Activated naive CD4-positive, alpha-beta T cell treated with anti-CD3 and anti-CD28 coated beads for 36 hours (primary cell): ENCODE measurements around the gene MACO1. TPM values are rescaled to one million over a fixed set of nuclear protein-coding genes. Genes with fewer than 3 reads are reported as not detected.
A peak's percentile ranks its signal among the peaks of the same experiment; 100 is the strongest.

Experiments
- CTCF ChIA-PET: fragments of 350-600 bp; sonication (Branson Sonifier 250); formaldehyde crosslinking; loops from one replicate; lab custom pipeline; 2021; ENCODE audit warnings: antibody characterized with exemption; lab: Charles Lee
- DNase-seq: peaks from one replicate; pipeline ENCODE4 v3.0.0-alpha.2; 2020
- H3K27ac Mint-ChIP-seq: one replicate; pipeline ENCODE4 v1.8.0; 2021; ENCODE audit warnings: mild to moderate bottlenecking, mixed read lengths
- H3K27me3 Mint-ChIP-seq: one replicate; pipeline ENCODE4 v1.8.0; 2021; ENCODE audit warnings: low read depth, mixed read lengths
- H3K36me3 Mint-ChIP-seq: one replicate; pipeline ENCODE4 v1.8.0; 2021; ENCODE audit warnings: low read depth, mixed read lengths
- H3K4me1 Mint-ChIP-seq: one replicate; pipeline ENCODE4 v1.8.0; 2021; ENCODE audit warnings: low read depth, mixed read lengths
- H3K4me3 Mint-ChIP-seq: one replicate; pipeline ENCODE4 v1.8.0; 2021; ENCODE audit warnings: mild to moderate bottlenecking, moderate library complexity, mixed read lengths
- H3K9me3 Mint-ChIP-seq: one replicate; pipeline ENCODE4 v1.8.0; 2021; ENCODE audit warnings: mixed read lengths
- intact Hi-C: fragments of 100-400 bp; cut with micrococcal nuclease; formaldehyde crosslinking; loops from one replicate; pipeline ENCODE4 v1.15.1; 2023
- total RNA-seq, 2 experiments: library from RNA; stranded (reverse); gene quantifications; one replicate each; pipeline ENCODE4 v1.2.3, GENCODE V29; 2021

MACO1 gene
- total RNA-seq, 2 experiments from 2014 or later: 8.4 to 8.6 TPM

GRCh38 chr1:25544243-25544764, 113.6 kb downstream of the MACO1 start:
- intact Hi-C loops: no loop called here
- CTCF ChIA-PET: interaction anchor here (3.4 kb wide), 1 partner anchor 28 kb away, joined by 12 read pairs; no protein-coding TSS in a partner anchor
- Mint-ChIP-seq H3K4me1 (peaks cover 44% of the 10 kb centered on the region), H3K27me3 (no peaks in the 10 kb centered on the region), H3K27ac (peak overlapping the region; percentile 64), H3K9me3 (no peaks in the 10 kb centered on the region), H3K36me3 (no peaks in the 10 kb centered on the region), H3K4me3 (peak overlapping the region; percentile 86)
- DNase-seq: peak; percentile 49

DNA sequence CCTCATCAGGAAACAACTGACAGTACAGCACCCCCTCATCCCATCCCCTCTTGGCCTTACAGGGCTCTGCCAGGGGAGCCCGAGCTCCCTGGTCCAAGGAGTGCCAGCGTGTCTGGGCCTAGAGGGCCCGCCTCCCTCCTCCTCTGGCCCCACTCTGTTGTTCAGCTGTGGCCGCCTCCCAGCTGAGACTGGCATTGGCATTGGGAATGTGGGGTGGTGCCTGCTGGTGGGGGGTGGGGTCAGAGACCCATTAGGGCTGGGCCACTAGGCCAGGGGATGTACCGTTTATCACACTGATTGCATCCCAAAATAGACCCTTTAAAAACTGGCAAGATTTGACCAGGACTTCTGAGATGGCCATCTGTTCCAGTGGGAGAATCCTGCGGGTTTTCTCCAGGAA, 114.1 kb downstream of the MACO1 start:
- no peaks in the 10 kb centered on the region for H3K9me3 Mint-ChIP-seq
- intact Hi-C loops: loop anchor here (5.0 kb wide), 1 partner anchor 252 kb away; no protein-coding TSS in a partner anchor
- peaks cover 48% of the 10 kb centered on the region for H3K4me1 Mint-ChIP-seq
- DNase-seq: no peak
- H3K36me3 Mint-ChIP-seq: no peaks in the 10 kb centered on the region
- H3K27me3 Mint-ChIP-seq: no peaks in the 10 kb centered on the region
- H3K4me3 Mint-ChIP-seq: peak overlapping the region; percentile 86
- CTCF ChIA-PET: no interaction called here
- H3K27ac Mint-ChIP-seq: peak overlapping the region; percentile 64

- peak overlapping the region; percentile 25 for H3K27ac Mint-ChIP-seq
- H3K9me3 Mint-ChIP-seq: no peaks in the 10 kb centered on the region
- H3K27me3 Mint-ChIP-seq: no peaks in the 10 kb centered on the region
- intact Hi-C loops: loop anchor here (5.0 kb wide), 1 partner anchor 252 kb away; no protein-coding TSS in a partner anchor
- H3K4me1 Mint-ChIP-seq: peaks cover 57% of the 10 kb centered on the region
- peak overlapping the region; percentile 86 for H3K4me3 Mint-ChIP-seq
- H3K36me3 Mint-ChIP-seq: peaks cover 2% of the 10 kb centered on the region
- no peak for DNase-seq
- CTCF ChIA-PET: interaction anchor here (1.2 to 6.0 kb wide), 3 partner anchors 20 to 27 kb away, joined by 3 to 48 read pairs (median 29); no protein-coding TSS in a partner anchor
These were observed 115.1 kb downstream of the MACO1 start for GRCh38 chr1:25545767-25546166.

- intact Hi-C loops: loop anchor here (5.0 kb wide), 1 partner anchor 251 kb away; no protein-coding TSS in a partner anchor
- no peaks in the 10 kb centered on the region for H3K9me3 Mint-ChIP-seq
- no peak overlapping the region for H3K4me3 Mint-ChIP-seq
- no peak for DNase-seq
- H3K27me3 Mint-ChIP-seq: no peaks in the 10 kb centered on the region
- peaks cover 61% of the 10 kb centered on the region for H3K4me1 Mint-ChIP-seq
- peak overlapping the region; percentile 13 for H3K27ac Mint-ChIP-seq
- CTCF ChIA-PET: interaction anchor here (1.2 to 6.0 kb wide), 3 partner anchors 20 to 27 kb away, joined by 3 to 48 read pairs (median 29); no protein-coding TSS in a partner anchor
- peaks cover 2% of the 10 kb centered on the region for H3K36me3 Mint-ChIP-seq
These were observed 115.5 kb downstream of the MACO1 start for GRCh38 chr1:25546193-25546592.

GRCh38 chr1:25548601-25549000, 117.9 kb downstream of the MACO1 start:
- Mint-ChIP-seq H3K27ac (peak overlapping the region; percentile 93), H3K9me3 (no peaks in the 10 kb centered on the region), H3K36me3 (peaks cover 2% of the 10 kb centered on the region), H3K4me3 (peak overlapping the region; percentile 71), H3K27me3 (no peaks in the 10 kb centered on the region), H3K4me1 (peaks cover 84% of the 10 kb centered on the region)
- no peak for DNase-seq
- CTCF ChIA-PET: interaction anchor here (0.6 to 6.0 kb wide), 8 partner anchors 17 to 594 kb away, joined by 3 to 48 read pairs (median 4); no protein-coding TSS in a partner anchor
- intact Hi-C loops: loop anchor here (2.0 to 5.0 kb wide), 2 partner anchors 70 to 249 kb away; no protein-coding TSS in a partner anchor

DNA sequence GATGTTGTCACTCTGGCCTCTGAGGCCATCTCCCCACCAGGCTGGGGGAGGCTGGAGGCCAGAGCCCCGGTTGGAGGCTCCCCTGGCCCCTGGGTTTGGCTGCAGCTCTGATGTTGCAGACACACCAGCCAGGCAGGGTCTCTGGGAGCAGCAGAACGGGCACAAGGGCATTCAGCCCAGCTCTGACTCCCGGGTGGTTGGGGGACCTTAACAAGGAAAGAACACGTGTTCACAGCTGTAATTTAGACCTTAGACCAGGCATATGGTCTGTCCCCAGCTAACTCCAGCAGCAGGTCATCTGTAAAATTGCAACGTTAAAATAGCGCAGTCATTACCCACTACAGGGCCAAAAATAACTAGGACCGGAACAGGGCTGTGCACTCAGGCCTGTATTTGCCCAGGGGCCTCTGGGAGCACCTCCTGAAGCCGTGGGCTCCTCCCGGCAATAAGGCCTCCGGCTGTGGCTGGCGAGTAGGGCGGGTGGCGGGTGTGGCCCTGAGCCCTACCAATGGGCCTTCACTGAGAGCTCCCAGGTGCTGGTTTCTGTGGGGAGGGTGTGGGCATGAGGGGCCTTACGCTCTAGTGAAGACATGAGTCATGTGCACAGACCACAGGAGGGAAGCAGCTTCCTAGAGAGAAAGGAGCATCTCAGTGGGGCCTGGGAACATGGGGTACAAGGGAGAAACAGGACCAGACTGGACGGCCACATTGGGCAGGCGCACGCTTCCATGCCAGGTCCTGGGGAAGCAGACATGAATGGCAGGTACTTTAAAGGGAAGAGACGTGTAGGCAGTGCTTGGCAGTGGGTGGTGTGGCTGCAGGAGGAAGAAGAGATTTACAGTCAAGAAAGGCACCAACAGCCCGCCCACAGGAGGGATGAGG, 118.8 kb downstream of the MACO1 start:
- peaks cover 89% of the 10 kb centered on the region for H3K4me1 Mint-ChIP-seq
- H3K36me3 Mint-ChIP-seq: peaks cover 2% of the 10 kb centered on the region
- peak overlapping the region; percentile 93 for H3K27ac Mint-ChIP-seq
- intact Hi-C loops: loop anchor here (1.0 to 5.0 kb wide), 3 partner anchors 13 to 248 kb away; no protein-coding TSS in a partner anchor
- peak overlapping the region; percentile 71 for H3K4me3 Mint-ChIP-seq
- H3K9me3 Mint-ChIP-seq: no peaks in the 10 kb centered on the region
- CTCF ChIA-PET: interaction anchor here (0.6 to 6.0 kb wide), 10 partner anchors 12 to 246 kb away, joined by 3 to 48 read pairs (median 5); no protein-coding TSS in a partner anchor
- peak; percentile 95 for DNase-seq
- no peaks in the 10 kb centered on the region for H3K27me3 Mint-ChIP-seq

Other genes with a start within 250 kb of the MACO1 start
- gene SYF2, start 198.4 kb upstream of the MACO1 start, total RNA-seq: 10 to 100 TPM; 39.7 to 46.8 TPM
- gene RSRP1, start 183.4 kb upstream of the MACO1 start, total RNA-seq: 100 to 1,000 TPM; 101 to 110 TPM
- not detected for gene RHD, start 158.4 kb upstream of the MACO1 start, total RNA-seq
- 10 to 100 TPM; 96.2 to 98.3 TPM for gene TMEM50A, start 92.6 kb upstream of the MACO1 start, total RNA-seq
- gene RHCE, start 10.1 kb upstream of the MACO1 start, total RNA-seq: under 1 TPM; 0.33 to 0.54 TPM
- 10 to 100 TPM; 19.1 to 19.7 TPM for gene LDLRAP1, start 112.7 kb downstream of the MACO1 start, total RNA-seq
- 1 to 10 TPM; 4.9 to 6.3 TPM for gene MAN1C1, start 185.9 kb downstream of the MACO1 start, total RNA-seq